KOPT-K1 (cell line): ENCODE data around the gene TSPAN1.

Experiments
- H3K27ac ChIP-seq: fragments of 200-600 bp; sonication (generic); 2 replicates; pipeline ENCODE4 v1.5.1; 2016; ENCODE audit warnings: antibody characterized with exemption, mild to moderate bottlenecking, low read depth, low read length; ENCODE audit not compliant: poor library complexity, severe bottlenecking
- H3K36me3 ChIP-seq: fragments of 200-600 bp; sonication (generic); 2 replicates; pipeline ENCODE4 v1.5.1; 2017; ENCODE audit warnings: antibody characterized with exemption, mild to moderate bottlenecking, low read length, moderate library complexity; ENCODE audit not compliant: insufficient read depth
- H3K9me3 ChIP-seq: fragments of 200-600 bp; sonication (generic); 2 replicates; pipeline ENCODE4 v1.5.1; 2017; ENCODE audit warnings: antibody characterized with exemption, low read length, mild to moderate bottlenecking; ENCODE audit not compliant: insufficient read depth, poor library complexity, severe bottlenecking

The TSPAN1 gene

GRCh38 chr1:46176211-46176865, 1.5 kb downstream of the TSPAN1 start, which contains the start of gene P3R3URF:
P3R3URF (minus strand) TSS chr1:46176488; CDS start chr1:46176471, 17 bp downstream.
- Histone ChIP-seq H3K9me3 (no peaks in the 10 kb centered on the region), H3K36me3 (no peaks in the 10 kb centered on the region), H3K27ac (no peak within 1 kb of the TSS)

- H3K27ac ChIP-seq: no peak overlapping the region
- no peaks in the 10 kb centered on the region for H3K9me3 ChIP-seq
- no peaks in the 10 kb centered on the region for H3K36me3 ChIP-seq
These were observed 4.5 kb downstream of the TSPAN1 start for GRCh38 chr1:46179138-46180081.

DNA sequence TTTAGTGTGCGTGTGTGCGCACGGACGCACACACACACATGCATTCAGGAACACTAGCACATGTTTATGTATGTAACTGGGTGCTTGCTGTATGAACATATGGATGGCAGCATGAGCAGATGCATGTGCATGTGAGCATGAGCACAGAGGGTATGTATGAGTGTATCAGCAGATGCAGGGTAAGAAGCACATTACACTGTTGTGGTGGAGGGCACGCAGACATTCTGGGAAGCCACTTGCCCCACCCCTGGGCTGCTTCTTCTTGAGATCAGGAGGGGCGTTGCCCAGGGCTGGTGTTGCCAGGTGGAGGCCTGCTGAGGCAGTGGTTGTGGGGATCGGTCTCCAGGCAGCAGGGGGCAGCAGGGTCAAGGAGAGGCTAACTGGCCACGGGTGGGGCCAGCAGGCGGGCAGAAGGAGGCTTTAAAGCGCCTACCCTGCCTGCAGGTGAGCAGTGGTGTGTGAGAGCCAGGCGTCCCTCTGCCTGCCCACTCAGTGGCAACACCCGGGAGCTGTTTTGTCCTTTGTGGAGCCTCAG, 5.3 kb downstream of the TSPAN1 start:
- Histone ChIP-seq H3K27ac (no peak overlapping the region), H3K9me3 (no peaks in the 10 kb centered on the region), H3K36me3 (no peaks in the 10 kb centered on the region)

DNA sequence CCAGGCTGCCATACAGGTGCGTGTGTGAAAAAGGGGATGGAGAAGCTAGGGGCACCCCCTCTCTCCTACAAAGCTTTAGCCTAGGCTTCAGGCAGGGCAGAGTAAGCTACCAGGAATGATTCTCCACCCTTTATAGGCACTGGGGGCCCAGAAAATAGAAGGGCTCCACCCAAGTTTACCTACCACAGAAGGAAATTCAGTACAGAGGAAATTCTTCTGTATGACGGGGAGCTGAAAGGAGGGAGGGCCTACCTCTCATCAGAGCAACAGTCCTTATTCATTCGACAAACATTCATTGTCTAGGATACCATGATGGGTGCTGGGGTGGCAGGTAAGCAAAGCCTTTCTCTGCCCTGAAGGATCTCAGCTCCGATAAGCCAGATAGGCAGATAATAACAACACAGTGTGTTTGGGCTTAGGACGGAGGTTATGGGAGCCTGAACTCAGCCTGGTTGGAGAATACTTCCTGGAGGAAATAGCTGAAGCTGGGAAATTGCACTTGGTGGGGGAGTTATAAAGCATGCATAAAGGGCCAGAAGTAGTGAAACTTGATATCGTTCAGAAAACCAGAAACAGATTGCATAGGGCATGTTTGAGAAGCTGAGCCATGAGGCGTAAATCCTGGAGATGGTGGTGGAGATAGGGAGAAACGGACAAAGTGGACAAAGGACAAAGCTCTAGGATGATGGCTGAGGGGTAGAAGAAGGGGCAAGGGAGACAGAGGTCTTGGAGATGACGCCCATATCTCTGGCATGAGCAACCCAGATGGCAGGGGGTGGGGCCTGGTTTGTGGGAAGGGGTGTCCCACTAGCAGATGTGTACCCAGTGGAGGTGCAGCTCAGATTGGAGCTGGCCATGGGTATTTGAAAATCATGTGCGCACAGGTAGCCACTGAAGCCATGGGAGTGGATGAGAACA, 6.7 kb downstream of the TSPAN1 start:
- no peaks in the 10 kb centered on the region for H3K9me3 ChIP-seq
- no peaks in the 10 kb centered on the region for H3K36me3 ChIP-seq
- H3K27ac ChIP-seq: no peak overlapping the region

GRCh38 chr1:46183079-46183847, 8.4 kb downstream of the TSPAN1 start:
- Histone ChIP-seq H3K9me3 (no peaks in the 10 kb centered on the region), H3K27ac (peak overlapping the region; percentile 23), H3K36me3 (peaks cover 13% of the 10 kb centered on the region; the same call in 1 of the 2 replicates)

GRCh38 chr1:46183926-46184557, 9.2 kb downstream of the TSPAN1 start:
- H3K27ac ChIP-seq: no peak overlapping the region
- peaks cover 21% of the 10 kb centered on the region; the same call in 1 of the 2 replicates for H3K36me3 ChIP-seq
- H3K9me3 ChIP-seq: no peaks in the 10 kb centered on the region

DNA sequence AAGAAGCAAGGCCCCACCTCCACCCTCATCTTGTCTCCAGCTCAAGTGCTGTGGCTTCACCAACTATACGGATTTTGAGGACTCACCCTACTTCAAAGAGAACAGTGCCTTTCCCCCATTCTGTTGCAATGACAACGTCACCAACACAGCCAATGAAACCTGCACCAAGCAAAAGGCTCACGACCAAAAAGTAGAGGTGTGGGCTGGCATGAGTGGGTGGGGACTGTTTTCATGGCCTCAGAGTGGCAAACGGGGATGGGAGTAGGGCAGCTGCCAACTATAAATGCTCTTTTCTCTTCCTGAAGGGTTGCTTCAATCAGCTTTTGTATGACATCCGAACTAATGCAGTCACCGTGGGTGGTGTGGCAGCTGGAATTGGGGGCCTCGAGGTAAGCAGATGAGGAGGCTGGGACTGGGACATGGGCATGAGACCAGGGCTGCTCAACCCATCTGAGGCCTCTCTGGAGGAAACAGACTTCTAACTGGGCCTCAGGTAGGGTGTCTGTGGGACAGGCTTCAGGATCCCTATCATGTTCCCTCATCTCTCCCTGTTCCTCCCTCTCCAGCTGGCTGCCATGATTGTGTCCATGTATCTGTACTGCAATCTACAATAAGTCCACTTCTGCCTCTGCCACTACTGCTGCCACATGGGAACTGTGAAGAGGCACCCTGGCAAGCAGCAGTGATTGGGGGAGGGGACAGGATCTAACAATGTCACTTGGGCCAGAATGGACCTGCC, 10.2 kb downstream of the TSPAN1 start:
- Histone ChIP-seq H3K27ac (no peak overlapping the region), H3K36me3 (peaks cover 29% of the 10 kb centered on the region; the same call in 1 of the 2 replicates), H3K9me3 (no peaks in the 10 kb centered on the region)

DNA sequence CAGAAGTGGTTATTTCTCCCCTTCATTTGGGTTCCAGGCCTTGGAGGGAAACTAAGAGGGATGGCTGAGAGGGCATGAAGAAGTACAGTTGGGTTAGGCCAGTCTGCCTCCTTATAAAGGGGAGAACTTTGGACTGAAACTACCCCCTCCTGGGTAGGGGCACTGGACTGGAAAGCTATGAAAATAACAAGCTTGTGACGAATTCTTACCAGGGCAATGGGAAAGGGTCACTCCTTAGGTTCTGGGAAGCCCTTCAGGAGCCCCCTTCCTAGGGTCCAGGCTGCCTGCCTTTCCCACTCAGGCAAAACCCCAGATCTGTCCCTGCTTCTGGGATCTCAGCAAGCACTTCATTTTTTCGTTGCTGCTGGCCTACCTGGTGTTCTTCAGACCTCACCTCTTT, 11.2 kb downstream of the TSPAN1 start:
- H3K27ac ChIP-seq: no peak overlapping the region
- no peaks in the 10 kb centered on the region for H3K9me3 ChIP-seq
- H3K36me3 ChIP-seq: peaks cover 39% of the 10 kb centered on the region

DNA sequence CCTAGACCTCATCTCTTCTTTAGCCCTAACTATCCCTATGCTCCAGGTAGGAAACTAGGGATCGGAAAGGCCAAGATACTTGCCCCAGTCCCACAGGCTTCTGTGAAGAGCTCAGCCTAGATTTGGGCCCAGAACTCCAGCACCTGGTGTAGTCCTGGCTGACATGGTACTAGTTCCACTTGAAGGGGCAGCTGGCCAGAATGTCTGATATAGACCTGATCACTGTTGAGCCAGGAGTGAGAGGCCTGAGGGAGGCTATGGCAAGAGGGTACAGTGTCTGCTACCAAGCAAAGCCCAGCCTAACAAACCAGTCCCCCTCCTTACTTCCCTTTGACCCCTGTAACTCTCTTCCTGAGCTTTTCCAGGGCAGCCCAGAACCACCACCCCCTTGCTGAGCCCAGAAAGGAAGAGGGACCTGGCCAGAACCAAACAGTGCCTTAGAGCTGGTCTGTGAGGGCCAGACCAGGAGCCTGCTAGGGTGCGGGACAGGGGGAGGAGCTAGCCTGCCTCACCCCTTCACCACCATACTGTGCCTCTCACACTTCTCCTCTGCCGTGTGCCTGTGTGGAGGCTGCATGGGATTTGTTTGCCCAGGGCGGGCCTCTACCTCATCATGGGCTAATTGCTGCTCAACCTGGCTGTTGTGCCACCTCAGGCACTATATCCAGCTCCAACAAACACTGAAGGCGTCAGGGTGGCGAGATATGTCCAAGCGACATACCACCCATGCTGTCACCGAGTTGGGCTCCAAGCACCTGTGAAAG, 12.4 kb downstream of the TSPAN1 start:
- Histone ChIP-seq H3K9me3 (no peaks in the 10 kb centered on the region), H3K27ac (no peak overlapping the region), H3K36me3 (peaks cover 51% of the 10 kb centered on the region)

GRCh38 chr1:46188295-46189030, 13.6 kb downstream of the TSPAN1 start:
- H3K9me3 ChIP-seq: no peaks in the 10 kb centered on the region
- peaks cover 62% of the 10 kb centered on the region for H3K36me3 ChIP-seq
- no peak overlapping the region for H3K27ac ChIP-seq

DNA sequence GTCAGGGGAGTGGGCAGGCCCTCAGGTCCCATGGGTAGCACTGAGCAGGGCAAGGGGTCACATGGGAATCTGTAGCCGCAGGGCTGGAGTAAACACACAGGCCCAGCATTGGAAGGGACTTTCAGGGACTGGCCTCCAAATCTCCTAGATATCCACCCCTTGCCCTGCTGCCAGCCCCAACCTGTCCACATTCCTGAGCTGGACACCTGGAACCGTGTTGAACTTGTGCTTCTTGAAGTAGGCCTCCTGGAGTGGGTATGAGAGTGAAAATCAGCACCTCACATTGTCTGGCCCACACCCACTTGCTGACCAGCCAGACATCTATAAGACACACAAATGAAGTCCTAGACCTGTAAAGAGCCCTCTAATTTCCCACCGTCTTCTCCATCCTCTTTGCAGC, 15.7 kb downstream of the TSPAN1 start:
- Histone ChIP-seq H3K36me3 (peaks cover 83% of the 10 kb centered on the region), H3K9me3 (no peaks in the 10 kb centered on the region), H3K27ac (no peak overlapping the region)
